HG03103 (cell line): Measurements from ENCODE around the gene NMT1.
"Not testable (repeated sequence)": the region's sequence is repeated elsewhere in the genome, so short reads cannot be mapped to it uniquely, and the experiment has no call there.

Experiments
- ATAC-seq: cut with Tn5 transposase; IDR thresholded peaks from one replicate; pipeline ENCODE4 v1.9.1; 2021; ENCODE audit warnings: low read depth; ENCODE audit not compliant: unreplicated experiment

Gene NMT1

DNA sequence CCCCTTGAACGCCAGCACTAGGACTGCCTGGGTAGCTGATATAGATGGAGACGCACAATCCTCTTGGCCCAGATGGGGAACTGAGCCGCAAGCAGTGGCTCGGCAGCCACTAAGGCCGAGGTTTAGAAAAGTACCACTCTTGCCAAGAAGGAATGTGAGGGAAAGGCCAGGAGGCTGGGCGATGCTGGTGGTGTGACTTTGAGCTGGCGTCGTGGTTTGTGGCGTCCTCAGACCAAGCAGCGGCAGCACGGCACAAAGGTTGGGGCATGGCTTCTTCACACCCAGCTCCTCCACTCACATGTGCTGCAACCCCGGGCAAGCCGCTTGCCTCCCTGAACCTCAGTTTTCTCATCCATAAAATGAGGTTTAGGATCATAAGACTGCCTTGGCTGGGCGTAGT, 25.3 kb upstream of the NMT1 start:
- no peak for ATAC-seq

GRCh38 chr17:45036691-45037090, 24.4 kb upstream of the NMT1 start:
- no peak for ATAC-seq

DNA sequence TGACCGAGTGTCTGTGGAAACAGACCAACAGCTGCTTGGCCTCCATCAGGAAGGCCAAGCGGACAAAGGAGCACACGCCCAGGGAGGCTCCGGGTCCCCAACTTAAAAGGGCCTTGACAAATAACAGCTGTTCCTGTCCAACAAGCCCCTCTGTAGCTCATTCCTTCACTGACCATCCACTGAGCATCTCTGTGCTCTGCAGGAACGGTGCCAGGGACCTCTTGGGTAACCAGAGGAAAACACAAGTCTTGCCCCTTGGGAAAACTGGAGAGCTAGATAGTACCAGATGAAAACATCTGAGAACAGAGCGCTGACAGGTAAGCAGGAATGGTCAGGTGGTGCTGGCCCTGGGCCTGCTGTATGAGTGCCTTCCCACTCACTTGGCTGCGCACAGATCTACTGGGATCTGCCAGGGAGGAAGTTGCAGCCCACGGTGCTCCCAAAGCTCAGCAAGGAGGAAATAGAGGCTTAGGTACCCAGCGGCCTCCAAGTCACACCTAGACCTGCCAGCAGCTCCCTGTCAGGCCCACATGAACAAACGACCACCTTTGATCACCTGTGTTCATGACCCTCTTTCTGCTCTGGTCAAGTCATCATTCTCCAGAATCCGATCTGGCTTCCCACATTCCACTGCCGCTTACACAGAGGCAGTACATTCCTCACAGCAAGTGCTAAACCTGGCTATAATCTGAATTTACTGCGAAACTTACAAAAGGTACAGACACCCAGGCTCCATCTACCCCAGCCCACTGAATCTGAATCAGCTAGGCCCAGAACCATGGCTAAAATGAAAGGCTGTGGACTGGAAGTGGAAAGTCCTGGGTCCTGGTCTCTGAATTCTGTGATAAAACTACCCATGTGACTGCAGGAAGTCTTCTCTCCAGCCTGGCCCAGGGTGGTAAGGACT, 22.1 kb upstream of the NMT1 start:
- ATAC-seq = no peak

DNA sequence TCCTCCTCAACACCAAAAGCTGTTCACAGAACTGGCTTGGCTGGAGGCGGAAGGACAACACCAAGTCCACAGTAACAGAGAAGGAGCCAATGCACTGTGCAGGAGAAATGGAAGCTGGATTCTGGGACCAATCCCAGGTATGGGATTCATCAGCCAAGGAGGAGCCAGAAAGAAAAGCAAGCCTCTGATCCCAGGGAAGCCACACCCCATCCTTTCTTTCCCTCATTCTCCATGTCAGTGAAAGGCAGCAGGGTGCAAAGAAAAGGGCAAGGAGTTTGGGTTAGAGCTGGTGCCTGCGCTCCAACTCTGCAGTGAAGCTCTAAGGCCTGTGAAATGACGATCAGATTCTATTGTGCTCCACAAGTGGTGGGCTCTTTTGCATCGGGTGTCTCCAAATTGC, 20.7 kb upstream of the NMT1 start:
- ATAC-seq = no peak

GRCh38 chr17:45042346-45043120, 18.6 kb upstream of the NMT1 start:
- no peak for ATAC-seq

DNA sequence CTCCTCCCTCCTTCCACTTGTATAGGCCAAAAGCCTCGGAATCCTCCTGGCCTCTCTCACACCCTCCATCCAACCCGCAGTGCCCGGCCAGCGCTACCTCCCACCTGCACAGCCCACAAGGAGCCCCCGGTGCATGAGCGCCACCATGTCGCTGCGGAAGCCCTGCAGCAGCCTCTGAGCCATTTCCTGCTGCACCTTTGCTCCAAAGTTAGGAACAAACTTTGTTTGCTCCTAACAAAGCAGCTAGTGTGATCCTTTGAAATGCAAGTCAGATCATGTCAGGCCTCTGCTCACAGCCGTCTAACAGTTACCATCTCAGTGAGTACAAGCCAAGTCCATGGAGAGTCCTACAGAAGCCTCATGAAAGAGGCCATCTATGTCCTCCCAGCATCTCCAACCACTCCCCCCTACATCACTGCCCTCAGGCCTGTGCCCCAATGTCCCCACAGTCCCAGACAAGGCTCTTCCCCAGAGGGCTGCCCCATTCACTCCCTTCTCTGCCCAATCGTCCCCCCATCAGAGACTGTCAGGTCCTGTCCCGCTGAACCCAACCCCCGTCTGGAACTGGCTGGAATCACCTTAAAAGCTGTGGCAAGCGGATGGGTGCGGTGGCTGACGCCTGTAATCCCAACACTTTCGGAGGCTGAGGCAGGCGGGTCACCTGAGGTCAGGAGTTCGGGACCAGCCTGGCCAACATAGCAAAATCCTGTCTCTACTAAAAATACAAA, 17.1 kb upstream of the NMT1 start:
- no peak for ATAC-seq

- no peak for ATAC-seq
Measured at GRCh38 chr17:45046537-45047125, 14.5 kb upstream of the NMT1 start.

- no peak for ATAC-seq
Measured at GRCh38 chr17:45048795-45049563, 12.1 kb upstream of the NMT1 start.

DNA sequence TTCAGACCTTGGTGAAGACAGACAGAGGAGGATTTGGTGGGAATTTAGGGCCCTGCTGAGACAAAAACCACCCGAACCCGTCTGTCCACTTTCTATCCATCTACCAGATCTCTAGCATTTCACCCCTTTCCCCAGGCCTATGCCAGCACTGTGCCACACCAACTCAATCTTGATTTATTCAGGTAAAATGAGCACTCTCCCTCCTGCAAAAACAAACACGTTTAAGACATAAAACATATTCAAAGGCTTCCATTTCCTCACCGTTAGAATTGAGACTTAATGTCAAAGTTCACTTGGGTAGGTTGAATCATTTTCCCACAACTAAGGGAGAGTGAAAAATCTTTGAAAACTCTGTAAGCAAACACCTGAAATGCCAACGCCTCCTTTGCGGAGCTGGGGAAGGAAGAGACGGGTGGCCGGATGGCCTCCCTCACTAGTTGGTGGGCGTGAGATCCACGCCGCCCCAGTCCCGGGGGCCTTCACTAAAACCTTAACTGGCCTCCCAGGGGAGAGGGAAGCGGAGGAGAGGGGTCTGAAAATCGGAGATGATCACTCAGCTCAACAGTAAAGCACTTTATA, 10.5 kb upstream of the NMT1 start:
- no peak for ATAC-seq

DNA sequence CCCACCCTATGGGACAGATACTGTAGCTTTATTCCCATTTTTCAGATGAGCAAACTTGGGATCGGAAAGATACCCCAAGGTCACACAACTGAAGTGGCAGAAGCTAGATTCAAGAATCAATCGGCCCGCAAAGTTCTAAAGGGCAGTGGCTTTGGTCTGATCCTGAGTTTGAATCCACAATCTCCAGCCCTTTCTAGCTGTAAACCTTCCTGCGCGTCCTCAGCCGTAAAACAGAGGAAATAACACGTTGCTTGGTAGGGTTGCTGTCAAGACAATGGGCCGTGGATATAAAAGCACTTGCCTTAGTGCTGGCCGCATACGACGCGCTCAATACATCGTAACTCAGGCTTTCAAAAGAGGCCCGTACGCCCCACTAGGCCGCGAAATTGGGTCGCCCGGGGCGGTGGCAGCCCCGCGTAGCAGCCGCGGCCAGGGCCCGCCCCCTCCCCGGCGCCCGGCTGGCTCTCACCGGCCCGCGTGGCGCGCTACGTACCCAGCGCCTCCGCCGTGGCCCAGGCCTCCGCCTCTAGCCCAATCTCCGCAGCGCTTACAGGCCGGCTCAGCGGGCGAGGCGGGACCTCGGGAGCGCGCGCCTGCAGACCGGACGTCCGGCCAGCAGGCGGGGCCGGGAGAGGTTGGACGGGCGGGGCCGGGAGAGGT, 9.9 kb upstream of the NMT1 start, which contains the start of gene DCAKD:
TSS of gene DCAKD (minus strand) at position 573 of the 660 bp plus-strand sequence. CDS start 16,747 bp downstream, outside the sequence.
- ATAC-seq = peak; percentile 86

- ATAC-seq = not testable (repeated sequence)
Measured at GRCh38 chr17:45051720-45052051, 9.4 kb upstream of the NMT1 start.

DNA sequence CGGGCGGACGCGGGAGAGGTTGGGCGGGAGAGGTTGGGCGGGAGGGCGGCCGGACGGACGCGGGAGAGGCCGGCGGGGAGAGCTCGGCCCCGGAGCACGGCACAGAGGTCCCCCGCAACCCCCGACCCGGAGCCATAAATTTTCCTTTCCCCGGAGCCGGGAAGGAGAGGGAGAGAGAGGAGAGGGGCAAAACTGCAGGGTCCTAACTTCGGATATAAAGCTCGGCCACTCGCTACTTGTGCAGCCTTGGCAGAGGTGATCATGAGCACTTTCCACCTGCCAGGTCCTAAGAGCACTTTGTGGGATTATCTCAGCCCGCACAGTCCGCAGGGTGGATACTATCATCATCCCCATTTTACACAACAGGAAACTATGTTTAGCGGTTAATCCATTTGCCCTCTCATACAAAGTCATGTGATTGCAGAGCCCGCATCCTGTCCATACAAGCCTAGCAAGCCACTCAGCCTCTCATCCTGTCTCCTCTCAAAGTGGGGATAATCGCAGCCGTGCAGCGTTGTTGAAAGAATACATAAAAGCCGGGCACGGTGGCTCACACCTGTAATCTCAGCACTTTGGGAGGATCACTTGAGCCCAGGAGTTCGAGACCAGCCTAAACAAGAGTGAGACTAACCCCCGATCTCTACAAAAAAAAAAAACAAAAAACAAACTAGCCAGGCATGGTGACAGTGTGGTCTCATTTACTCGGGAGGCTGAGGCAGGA, 8.9 kb upstream of the NMT1 start:
- no peak for ATAC-seq

DNA sequence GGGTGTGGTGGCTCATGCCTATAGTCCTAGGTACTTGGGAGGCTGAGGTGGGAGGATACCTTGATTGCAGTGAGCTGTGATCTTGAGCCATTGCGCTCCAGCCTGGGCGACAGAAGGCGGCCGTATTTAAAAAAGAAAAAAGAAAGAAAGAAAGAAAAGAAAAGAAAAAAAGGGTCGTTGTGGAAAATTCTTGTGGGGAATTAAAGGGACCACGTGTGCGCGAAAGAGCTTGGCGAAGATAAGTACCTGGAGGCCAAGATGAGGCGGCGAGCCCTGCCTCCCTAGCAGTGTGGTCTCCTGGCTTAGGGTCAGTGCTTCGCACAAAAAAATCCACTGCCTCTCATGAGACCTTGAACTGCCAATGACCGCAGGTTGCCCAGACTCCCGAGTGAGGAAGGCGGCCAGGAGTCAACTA, 728 bp upstream of the NMT1 start:
- ATAC-seq = no peak

GRCh38 chr17:45061606-45062205, 589 bp downstream of the NMT1 start:
- ATAC-seq = no peak

GRCh38 chr17:45063198-45063597, 2.1 kb downstream of the NMT1 start:
- no peak for ATAC-seq

DNA sequence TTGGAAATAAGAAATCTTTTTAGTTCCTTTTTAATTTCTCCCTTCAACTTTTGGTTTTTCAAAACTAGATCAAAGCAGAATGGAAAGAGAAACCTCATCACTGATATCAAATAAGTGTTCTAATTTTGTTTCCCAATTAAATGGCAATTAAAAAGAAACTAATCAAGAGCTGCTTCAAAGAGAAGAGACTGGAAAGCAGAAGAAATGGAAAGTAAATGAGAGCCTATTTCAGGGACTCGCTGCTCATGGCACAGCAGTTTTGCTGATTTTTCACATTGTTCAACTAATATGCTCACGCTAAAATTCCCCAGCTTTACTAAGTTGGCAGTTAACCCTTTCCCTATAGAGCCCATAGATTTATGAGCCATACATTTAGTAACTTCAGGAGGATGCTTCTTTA, 6.5 kb downstream of the NMT1 start:
- no peak for ATAC-seq

DNA sequence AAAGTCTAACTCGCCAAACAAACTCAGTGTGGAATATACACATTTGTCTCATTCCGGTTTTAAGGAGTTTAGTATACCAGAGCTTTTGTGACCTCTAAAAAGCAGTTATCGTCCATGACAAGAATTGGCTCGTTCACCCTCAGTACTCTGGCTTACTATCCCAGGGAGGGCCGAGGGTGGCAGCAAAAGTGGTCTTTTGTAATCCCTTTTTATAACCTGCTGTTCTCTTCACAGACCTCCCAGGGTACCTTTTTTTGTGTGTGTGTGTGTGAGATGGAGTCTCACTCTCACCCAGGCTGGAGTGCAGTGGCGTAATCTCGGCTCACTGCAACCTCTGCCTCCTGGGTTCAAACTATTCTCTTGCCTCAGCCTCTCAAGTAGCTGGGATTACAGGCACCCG, 8.9 kb downstream of the NMT1 start:
- no peak for ATAC-seq

DNA sequence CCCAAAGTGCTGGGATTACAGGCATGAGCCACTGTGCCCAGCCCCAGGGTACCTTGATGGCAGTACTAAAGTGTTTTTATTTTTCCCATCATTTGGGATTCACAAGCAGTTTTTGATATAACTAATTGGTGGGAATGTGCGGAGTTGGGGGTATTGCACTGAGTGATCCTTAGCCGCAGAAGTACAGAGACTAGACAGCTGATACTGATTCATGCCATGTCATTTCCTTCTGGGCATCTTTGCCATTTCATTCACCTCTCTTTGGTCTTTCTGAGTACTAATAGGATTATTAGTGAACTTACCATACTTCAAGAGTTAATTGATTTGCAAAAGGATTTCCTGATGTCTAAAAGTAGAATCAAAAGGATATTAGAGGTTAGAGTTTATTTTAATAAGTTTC, 9.7 kb downstream of the NMT1 start:
- ATAC-seq = no peak
